ENCODE data around the gene KRT33B. TPM values are rescaled to one million over a fixed set of nuclear protein-coding genes. Genes with fewer than 3 reads are reported as not detected.

The KRT33B gene
- total and polyA plus RNA-seq, 2 experiments from 2014 or later, result 0.35 TPM; not detected in 1

- H3K27ac ChIP-seq, result no peak overlapping the region
- H3K36me3 ChIP-seq (replicated peaks; ENCODE audit: insufficient read depth, low read depth), result no peaks in the 10 kb centered on the region
- no peaks in the 10 kb centered on the region for H3K79me2 ChIP-seq
- no peak overlapping the region for H2AFZ ChIP-seq
- no peaks in the 10 kb centered on the region for H3K9me3 ChIP-seq (ENCODE audit: low read depth)
- H3K4me2 ChIP-seq, result no peak overlapping the region
- H3K4me1 ChIP-seq (ENCODE audit: insufficient read depth), result peaks cover 14% of the 10 kb centered on the region
- WGBS (ENCODE audit: low lambda C conversion rate, missing lambda C conversion rate), result 84% methylated on average over 4 of the region's 4 CpGs
- H3K4me3 ChIP-seq, result no peak overlapping the region
- H4K20me1 ChIP-seq (ENCODE audit: insufficient read depth, poor library complexity, severe bottlenecking), result no peaks in the 10 kb centered on the region
- H3K9me2 ChIP-seq (replicated peaks; ENCODE audit: insufficient read depth), result no peaks in the 10 kb centered on the region
- TF ChIP-seq, protein P1, sequence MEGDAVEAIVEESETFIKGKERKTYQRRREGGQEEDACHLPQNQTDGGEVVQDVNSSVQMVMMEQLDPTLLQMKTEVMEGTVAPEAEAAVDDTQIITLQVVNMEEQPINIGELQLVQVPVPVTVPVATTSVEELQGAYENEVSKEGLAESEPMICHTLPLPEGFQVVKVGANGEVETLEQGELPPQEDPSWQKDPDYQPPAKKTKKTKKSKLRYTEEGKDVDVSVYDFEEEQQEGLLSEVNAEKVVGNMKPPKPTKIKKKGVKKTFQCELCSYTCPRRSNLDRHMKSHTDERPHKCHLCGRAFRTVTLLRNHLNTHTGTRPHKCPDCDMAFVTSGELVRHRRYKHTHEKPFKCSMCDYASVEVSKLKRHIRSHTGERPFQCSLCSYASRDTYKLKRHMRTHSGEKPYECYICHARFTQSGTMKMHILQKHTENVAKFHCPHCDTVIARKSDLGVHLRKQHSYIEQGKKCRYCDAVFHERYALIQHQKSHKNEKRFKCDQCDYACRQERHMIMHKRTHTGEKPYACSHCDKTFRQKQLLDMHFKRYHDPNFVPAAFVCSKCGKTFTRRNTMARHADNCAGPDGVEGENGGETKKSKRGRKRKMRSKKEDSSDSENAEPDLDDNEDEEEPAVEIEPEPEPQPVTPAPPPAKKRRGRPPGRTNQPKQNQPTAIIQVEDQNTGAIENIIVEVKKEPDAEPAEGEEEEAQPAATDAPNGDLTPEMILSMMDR (IDR thresholded peaks at IDR 0.05; ENCODE audit: poor library complexity), result no peak
- no peak for TF ChIP-seq EZH2 (IDR thresholded peaks at IDR 0.05; ENCODE audit: borderline replicate concordance)
- no peaks in the 10 kb centered on the region for H3K27me3 ChIP-seq
- DNase-seq (ENCODE audit: low spot score), result no peak
Observed at GRCh38 chr17:41415411-41415810, 45.8 kb upstream of the KRT33B start.

DNA sequence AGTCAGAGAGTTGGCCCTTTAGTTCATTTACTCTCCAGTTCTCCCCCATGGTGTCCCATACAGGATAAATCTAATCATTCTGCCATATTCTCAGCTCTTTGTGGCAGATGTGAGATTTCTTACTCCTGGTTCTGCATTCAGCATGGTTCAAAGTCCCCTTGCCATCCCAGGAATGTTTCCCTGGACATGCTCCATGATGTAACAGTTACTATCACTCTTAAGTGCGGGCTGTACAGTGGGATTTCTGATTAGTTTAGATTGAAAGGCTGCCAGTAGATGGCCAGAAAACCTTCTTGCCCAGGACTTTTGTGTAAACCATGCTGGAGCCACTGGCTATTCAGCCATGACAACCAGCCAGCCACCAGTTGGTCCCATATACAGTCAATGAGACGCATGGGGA lies 44.4 kb upstream of the KRT33B start:
- Histone ChIP-seq H3K79me2 (no peaks in the 10 kb centered on the region), H3K27me3 (no peaks in the 10 kb centered on the region), H3K36me3 (replicated peaks; ENCODE audit: insufficient read depth, low read depth) (no peaks in the 10 kb centered on the region), H3K4me3 (no peak overlapping the region), H3K27ac (no peak overlapping the region), H3K9me3 (ENCODE audit: low read depth) (no peaks in the 10 kb centered on the region), H2AFZ (no peak overlapping the region), H3K9me2 (replicated peaks; ENCODE audit: insufficient read depth) (no peaks in the 10 kb centered on the region), H3K4me1 (ENCODE audit: insufficient read depth) (peaks cover 13% of the 10 kb centered on the region), H4K20me1 (ENCODE audit: insufficient read depth, poor library complexity, severe bottlenecking) (no peaks in the 10 kb centered on the region), H3K4me2 (no peak overlapping the region)
- no peak for DNase-seq (ENCODE audit: low spot score)
- WGBS (ENCODE audit: low lambda C conversion rate, missing lambda C conversion rate), result 96% methylated on average over 2 of the region's 2 CpGs
- TF ChIP-seq EZH2phosphoT487 (IDR thresholded peaks at IDR 0.05; ENCODE audit: low read depth, severe bottlenecking, unreplicated experiment) (no peak), EZH2 (IDR thresholded peaks at IDR 0.05; ENCODE audit: borderline replicate concordance) (no peak)
- TF ChIP-seq, protein P1 (IDR thresholded peaks at IDR 0.05; ENCODE audit: poor library complexity), result no peak

DNA sequence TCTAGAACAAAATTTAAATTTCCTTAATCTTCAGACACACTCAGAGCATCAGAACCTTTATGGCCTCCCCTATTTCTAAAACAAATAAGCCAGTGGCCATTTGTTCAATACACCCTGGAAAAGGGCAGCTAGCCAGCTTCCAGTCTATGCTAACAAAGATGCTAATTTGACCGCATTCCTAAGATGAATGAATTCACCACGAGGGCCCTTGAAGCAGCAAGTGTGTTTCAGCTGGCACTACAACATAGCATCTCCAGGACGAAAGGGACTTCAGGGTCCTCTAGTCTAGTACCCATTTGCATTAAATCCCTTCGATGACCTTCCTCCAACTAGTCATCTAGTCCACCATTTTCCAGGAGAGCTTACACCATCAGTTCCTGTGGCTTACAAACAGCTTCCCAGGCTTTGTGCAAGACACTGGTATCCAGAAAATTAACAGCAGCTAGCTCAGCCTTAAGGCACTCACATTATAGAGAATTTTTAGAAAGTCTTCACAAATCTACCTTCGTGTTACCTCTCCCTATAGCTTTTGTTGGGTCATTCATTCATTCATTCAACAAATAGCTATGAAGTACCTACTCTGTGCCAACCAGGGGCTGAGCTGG lies 43.8 kb upstream of the KRT33B start:
- H3K9me2 ChIP-seq (replicated peaks; ENCODE audit: insufficient read depth), result no peaks in the 10 kb centered on the region
- no peaks in the 10 kb centered on the region for H4K20me1 ChIP-seq (ENCODE audit: insufficient read depth, poor library complexity, severe bottlenecking)
- 74% methylated on average over 5 of the region's 5 CpGs for WGBS (ENCODE audit: low lambda C conversion rate, missing lambda C conversion rate)
- TF ChIP-seq EZH2 (IDR thresholded peaks at IDR 0.05; ENCODE audit: borderline replicate concordance), result no peak
- no peak for TF ChIP-seq EZH2phosphoT487 (IDR thresholded peaks at IDR 0.05; ENCODE audit: low read depth, severe bottlenecking, unreplicated experiment)
- TF ChIP-seq, protein P1 (IDR thresholded peaks at IDR 0.05; ENCODE audit: poor library complexity), result no peak
- no peak overlapping the region for H3K4me2 ChIP-seq
- no peaks in the 10 kb centered on the region for H3K27me3 ChIP-seq
- H2AFZ ChIP-seq, result no peak overlapping the region
- no peak for DNase-seq (ENCODE audit: low spot score)
- no peaks in the 10 kb centered on the region for H3K79me2 ChIP-seq
- H3K4me3 ChIP-seq, result no peak overlapping the region
- no peaks in the 10 kb centered on the region for H3K9me3 ChIP-seq (ENCODE audit: low read depth)
- H3K27ac ChIP-seq, result no peak overlapping the region
- peaks cover 13% of the 10 kb centered on the region for H3K4me1 ChIP-seq (ENCODE audit: insufficient read depth)
- H3K36me3 ChIP-seq (replicated peaks; ENCODE audit: insufficient read depth, low read depth), result no peaks in the 10 kb centered on the region

All from hepatocyte (in vitro differentiated cells).